GM21515 (cell line): ENCODE measurements around the gene KCTD11.
A peak's percentile ranks its signal among the peaks of the same experiment; 100 is the strongest.

ENCODE experiments used
- ATAC-seq: cut with Tn5 transposase; IDR thresholded peaks from one replicate; pipeline ENCODE4 v1.9.1; 2021; ENCODE audit not compliant: unreplicated experiment

KCTD11 gene

GRCh38 chr17:7403043-7403726 is 51.2 kb downstream of the KCTD11 start:
- ATAC-seq, result no peak

DNA sequence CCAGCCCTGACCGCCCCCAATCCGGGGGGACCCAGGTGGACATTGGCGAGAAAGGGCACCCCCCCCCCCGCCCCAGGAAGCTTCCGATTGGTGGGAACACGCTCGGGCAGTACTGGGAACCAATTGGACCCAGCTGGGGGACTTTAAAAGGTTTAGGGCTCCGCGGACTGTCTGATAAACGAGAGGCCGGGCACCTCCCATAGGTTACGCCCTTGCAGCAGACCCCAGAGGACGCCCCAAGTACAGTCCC is 51.7 kb downstream of the KCTD11 start:
- no peak for ATAC-seq

DNA sequence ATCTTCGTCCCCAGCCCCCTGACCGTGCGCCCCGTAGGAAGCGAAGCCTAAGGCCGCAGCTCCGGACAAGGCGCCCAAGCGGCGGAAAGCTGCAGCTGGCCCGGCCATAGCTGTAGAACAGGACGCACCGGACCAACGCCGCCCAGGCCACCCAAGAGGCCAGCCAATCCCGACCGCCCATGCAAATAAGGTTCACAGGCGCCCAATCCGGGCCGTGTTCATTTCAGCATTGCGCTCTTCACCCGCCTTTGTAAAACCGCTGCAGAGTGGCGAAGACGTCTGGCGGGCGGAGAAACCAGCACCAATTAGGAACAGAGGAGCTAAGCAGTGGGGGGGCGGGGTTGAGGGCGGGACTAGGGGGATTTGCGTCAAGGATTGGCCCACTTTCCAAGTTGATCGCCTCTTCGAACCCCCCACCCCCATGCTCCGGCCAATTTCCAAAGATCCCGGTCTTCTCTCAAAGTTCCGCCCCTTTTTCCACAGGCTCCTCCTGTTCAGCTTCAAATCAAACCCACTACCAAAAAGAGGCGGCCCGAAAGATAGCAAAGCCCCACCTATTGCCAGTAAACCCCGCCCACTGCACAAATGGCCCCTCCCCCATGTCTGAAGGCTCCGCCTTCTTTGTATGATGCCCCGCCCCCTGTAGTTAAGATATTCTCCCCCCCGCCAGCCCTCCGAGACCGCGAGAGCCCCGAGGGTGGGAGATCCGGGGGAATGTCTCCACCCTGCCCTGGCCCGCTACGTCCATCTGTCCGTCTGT is 52.2 kb downstream of the KCTD11 start, which contains the start of gene TMEM256:
TMEM256 (minus strand) TSS at position 121 of the 760 bp plus-strand sequence; CDS start at position 108, 13 bp downstream.
- ATAC-seq, result peak; percentile 89
